ENCODE results near the gene PTK7. TPM values are rescaled to one million over a fixed set of nuclear protein-coding genes. Genes with fewer than 3 reads are reported as not detected.

Gene PTK7
- total RNA-seq, 1 experiment from 2014 or later: 165 TPM

- no peak for ATAC-seq
- DNase-seq (ENCODE audit: low spot score): no peak
- H3K27ac Mint-ChIP-seq: no peak overlapping the region
- TF ChIP-seq E2F4 (CRISPR knock-in tag; IDR thresholded peaks at IDR 0.05; ENCODE audit: borderline replicate concordance, low read depth) (no peak), ZNF219 (CRISPR knock-in tag; IDR thresholded peaks at IDR 0.05; ENCODE audit: borderline replicate concordance) (no peak), PRDM15 (CRISPR knock-in tag; IDR thresholded peaks at IDR 0.05) (no peak), NR2C2 (CRISPR knock-in tag; IDR thresholded peaks at IDR 0.05) (no peak), ZNF423 (CRISPR knock-in tag; IDR thresholded peaks at IDR 0.05) (no peak), ZNF425 (CRISPR knock-in tag; conservative IDR thresholded peaks at IDR 0.05) (no peak), MXD4 (CRISPR knock-in tag; IDR thresholded peaks at IDR 0.05; ENCODE audit: borderline replicate concordance) (no peak), ETV6 (CRISPR knock-in tag; IDR thresholded peaks at IDR 0.05) (no peak), ZNF138 (CRISPR knock-in tag; conservative IDR thresholded peaks at IDR 0.05) (no peak), ZNF263 (CRISPR knock-in tag; IDR thresholded peaks at IDR 0.05; ENCODE audit: low read depth) (no peak), GRHL2 (CRISPR knock-in tag; IDR thresholded peaks at IDR 0.05; ENCODE audit: insufficient replicate concordance, severe bottlenecking) (no peak), ZNF396 (CRISPR knock-in tag; IDR thresholded peaks at IDR 0.05; ENCODE audit: borderline replicate concordance) (no peak), SMAD3 (CRISPR knock-in tag; IDR thresholded peaks at IDR 0.05; ENCODE audit: borderline replicate concordance) (no peak), USF1 (CRISPR knock-in tag; IDR thresholded peaks at IDR 0.05) (no peak), ZMAT4 (CRISPR knock-in tag; IDR thresholded peaks at IDR 0.05) (no peak), PRRX2 (CRISPR knock-in tag; IDR thresholded peaks at IDR 0.05) (no peak)
- peaks cover 35% of the 10 kb centered on the region for H3K4me1 Mint-ChIP-seq
- POLR2A ChIA-PET: no interaction called here
- no peaks in the 10 kb centered on the region for H3K27me3 Mint-ChIP-seq (ENCODE audit: low read depth)
- CTCF ChIA-PET: interaction anchor here (0.6 to 2.6 kb wide), 4 partner anchors 14 to 52 kb away, joined by 3 to 20 read pairs (median 4); partner anchors contain the start of gene PTK7
- H3K4me3 Mint-ChIP-seq: no peak overlapping the region
- peaks cover 19% of the 10 kb centered on the region for H3K36me3 Mint-ChIP-seq
- H3K9me3 Mint-ChIP-seq: no peaks in the 10 kb centered on the region
These were observed 51.8 kb downstream of the PTK7 start for GRCh38 chr6:43127877-43128276.

- no peak for ATAC-seq
These were observed 52.8 kb downstream of the PTK7 start for GRCh38 chr6:43128926-43129325.

More at GRCh38 chr6:43128926-43129325, 52.8 kb downstream of the PTK7 start:
- H3K4me3 Mint-ChIP-seq: no peak overlapping the region
- H3K9me3 Mint-ChIP-seq: no peaks in the 10 kb centered on the region
- CTCF ChIA-PET: interaction anchor here (0.7 to 2.6 kb wide), 7 partner anchors 15 to 58 kb away, joined by 3 to 20 read pairs (median 6); partner anchors contain the start of gene PTK7
- no peak overlapping the region for H3K27ac Mint-ChIP-seq
- H3K27me3 Mint-ChIP-seq (ENCODE audit: low read depth): no peaks in the 10 kb centered on the region
- H3K36me3 Mint-ChIP-seq: peaks cover 28% of the 10 kb centered on the region
- POLR2A ChIA-PET: no interaction called here
- DNase-seq (ENCODE audit: low spot score): no peak
- TF ChIP-seq IRF1 (CRISPR knock-in tag; IDR thresholded peaks at IDR 0.05) (no peak), PRRX2 (CRISPR knock-in tag; IDR thresholded peaks at IDR 0.05) (no peak), FOXK1 (CRISPR knock-in tag; IDR thresholded peaks at IDR 0.05) (no peak), ATF2 (CRISPR knock-in tag; IDR thresholded peaks at IDR 0.05; ENCODE audit: borderline replicate concordance, low read depth) (no peak), SOX15 (CRISPR knock-in tag; IDR thresholded peaks at IDR 0.05) (no peak), USF2 (CRISPR knock-in tag; IDR thresholded peaks at IDR 0.05) (no peak)
- H3K4me1 Mint-ChIP-seq: peaks cover 25% of the 10 kb centered on the region

Measured in WTC11 (cell line).